GM18909 (cell line): ENCODE data around the gene CNOT6L.
A peak's percentile ranks its signal among the peaks of the same experiment; 100 is the strongest.
"Not testable (repeated sequence)": the region's sequence is repeated elsewhere in the genome, so short reads cannot be mapped to it uniquely, and the experiment has no call there.

Experiments used
- ATAC-seq: cut with Tn5 transposase; IDR thresholded peaks from one replicate; pipeline ENCODE4 v1.9.1; 2021; ENCODE audit warnings: mild to moderate bottlenecking; ENCODE audit not compliant: unreplicated experiment, poor library complexity

CNOT6L gene

GRCh38 chr4:77818602-77819403 lies at the start of gene CNOT6L:
CNOT6L (minus strand) TSS chr4:77819368; CDS start chr4:77819308, 60 bp downstream.
- peak; percentile 33 for ATAC-seq

- ATAC-seq = no peak
Observed at GRCh38 chr4:77865259-77865658, 46.1 kb upstream of the CNOT6L start.

GRCh38 chr4:77863341-77863740 lies 44.2 kb upstream of the CNOT6L start:
- not testable (repeated sequence) for ATAC-seq

DNA sequence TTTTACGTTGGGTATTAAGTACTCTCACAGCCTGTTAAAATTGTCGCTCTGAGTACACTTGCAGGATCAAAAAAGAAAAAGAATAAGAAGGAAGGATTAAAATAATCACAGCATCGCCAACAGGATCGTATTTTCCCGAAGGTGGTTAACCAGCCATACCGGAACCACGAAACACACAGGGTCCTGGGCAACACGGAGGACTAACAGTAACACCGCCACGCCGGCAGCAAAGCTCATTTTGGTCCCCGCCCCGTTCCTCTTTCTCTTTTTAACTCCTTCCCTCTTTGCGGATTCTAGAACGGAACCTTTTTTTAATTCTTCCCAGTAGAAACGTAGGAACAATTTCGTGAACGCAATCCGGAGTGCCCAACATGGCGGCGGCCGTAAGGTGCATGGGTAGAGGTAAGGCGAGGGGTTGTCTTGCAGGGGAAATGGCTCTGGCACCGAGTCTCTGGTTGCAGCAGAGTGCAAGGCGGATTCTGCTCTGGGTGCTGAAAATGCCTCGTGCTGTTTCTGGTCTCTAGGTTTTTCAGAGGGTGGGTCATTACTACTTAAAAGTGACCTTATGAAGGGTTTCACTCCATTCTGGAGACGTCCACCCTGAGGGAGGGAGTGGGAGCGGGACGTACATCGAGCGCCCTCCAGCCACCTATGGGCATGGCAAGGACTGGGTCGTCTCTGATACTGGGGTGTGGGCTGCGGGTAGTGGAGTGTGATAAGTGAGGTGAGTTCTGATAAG lies 43.5 kb upstream of the CNOT6L start, which contains the start of gene MRPL1:
Gene MRPL1 (plus strand): TSS at position 353 of the 739 bp plus-strand sequence. CDS start 19 bp downstream, at position 372.
- ATAC-seq = peak; percentile 90

DNA sequence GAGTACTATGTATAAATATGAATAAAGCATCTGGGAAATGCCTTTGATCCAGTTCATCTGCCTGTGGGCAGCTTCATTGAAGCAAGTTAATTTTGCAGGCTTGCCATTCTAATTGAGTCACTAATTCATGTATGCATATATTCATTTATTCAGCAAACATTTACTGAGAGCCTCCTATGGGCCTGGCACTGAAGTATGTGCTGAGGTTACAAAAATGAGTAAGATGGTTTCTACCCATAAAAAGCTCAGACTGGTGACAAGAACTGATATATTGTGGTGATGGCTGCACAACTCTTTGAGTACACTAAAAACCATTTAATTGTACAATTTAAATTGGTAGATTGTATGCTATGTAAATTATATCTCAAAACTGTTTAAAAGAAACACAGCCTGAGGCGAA lies 42.3 kb upstream of the CNOT6L start:
- no peak for ATAC-seq

GRCh38 chr4:77859256-77859655 lies 40.1 kb upstream of the CNOT6L start:
- ATAC-seq = no peak

DNA sequence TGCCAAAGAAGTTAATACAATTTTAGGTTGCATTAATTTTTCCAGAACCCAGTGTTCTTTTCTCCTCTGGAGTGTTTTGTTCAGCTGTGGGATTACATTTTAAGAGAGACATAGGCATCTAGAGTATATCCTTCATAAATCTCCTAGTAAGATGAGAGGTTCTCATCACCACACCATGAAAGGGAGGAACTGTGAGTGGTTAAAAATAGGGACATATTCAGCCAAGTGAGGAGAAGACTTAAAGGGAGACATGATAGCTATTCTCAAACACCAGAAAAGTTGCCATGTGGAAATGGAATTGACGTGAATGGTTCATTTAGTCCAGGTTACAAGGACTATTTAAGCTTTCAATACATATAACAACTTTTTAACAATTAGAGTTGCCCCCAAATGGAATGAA lies 37.0 kb upstream of the CNOT6L start:
- no peak for ATAC-seq

GRCh38 chr4:77854431-77855111 lies 35.4 kb upstream of the CNOT6L start:
- no peak for ATAC-seq

DNA sequence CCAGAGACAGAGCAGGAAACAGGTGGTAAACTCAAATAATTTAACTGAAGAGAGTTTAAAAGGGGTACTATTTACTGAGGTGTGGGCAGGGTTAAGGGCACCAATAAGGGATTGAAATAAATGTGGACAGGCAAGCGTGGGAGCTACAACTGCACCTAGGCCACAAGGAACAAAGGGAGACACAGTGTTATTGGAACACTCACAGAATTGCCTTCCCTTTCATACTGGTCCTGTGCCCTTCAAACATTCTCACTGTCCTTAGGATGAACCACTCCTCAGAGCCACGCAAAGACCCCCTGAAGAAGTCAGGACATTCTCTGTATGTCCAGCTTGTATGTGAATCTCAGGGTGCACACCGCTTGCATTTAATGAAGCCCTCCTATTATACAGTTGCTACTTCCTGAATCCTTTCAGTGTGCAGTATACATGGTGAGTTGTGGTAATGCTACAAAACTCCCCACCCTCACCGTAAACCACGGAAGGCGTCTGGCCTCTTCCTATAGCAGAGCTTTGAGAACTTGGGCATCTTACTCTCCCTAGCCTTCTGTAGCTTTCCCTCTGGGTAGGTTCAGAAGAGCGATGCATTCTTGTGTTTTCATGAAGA lies 33.8 kb upstream of the CNOT6L start:
- peak; percentile 95 for ATAC-seq

DNA sequence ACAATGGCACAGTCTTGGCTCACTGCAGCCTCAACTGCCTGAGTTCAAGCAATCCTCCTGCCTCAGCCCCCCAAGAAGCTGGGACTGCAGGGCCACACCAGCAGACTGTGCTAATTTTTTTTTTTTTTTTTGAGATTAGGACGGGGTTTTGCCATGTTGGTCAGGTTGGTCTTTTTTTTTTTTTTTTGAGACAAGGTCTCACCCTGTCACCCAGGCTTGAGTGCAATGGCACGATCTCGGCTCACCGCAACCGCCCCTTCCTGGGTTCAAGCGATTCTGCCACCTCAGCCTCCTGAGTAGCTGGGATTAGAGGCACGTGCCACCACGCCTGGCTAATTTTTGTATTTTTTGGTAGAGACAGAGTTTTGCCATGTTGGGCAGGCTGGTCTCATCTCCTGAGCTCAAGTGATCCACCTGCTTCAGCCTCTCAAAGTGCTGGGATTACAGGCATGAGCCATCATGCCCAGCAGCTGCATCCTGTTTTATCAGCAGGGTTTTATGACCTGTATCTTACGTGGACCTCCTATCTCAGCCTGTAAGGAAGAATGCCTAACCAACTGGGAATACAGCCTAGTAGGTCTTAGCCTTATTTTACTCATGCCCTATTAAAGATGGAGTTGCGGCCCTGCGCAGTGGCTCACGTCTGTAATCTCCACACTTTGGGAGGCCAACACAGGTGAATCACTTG lies 30.3 kb upstream of the CNOT6L start:
- ATAC-seq = no peak

GRCh38 chr4:77848508-77848907 lies 29.3 kb upstream of the CNOT6L start:
- no peak for ATAC-seq

DNA sequence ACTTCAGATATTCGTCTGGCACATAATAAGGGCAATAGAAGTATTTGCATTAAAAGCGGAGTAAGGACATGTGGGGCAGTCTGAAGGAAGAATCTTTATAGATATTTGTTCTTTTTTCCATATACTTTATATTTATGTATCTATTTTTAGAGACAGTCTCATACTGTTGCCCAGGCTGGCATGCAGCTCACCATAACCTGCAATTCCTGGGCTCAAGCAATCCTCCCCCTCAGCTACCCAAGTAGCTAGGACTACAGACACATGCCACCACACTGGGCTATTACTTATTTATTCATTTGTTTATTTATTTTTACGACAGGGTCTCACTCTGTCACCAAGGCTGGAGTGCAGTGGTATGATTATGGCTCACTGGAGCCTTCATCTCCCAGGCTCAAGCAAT lies 26.8 kb upstream of the CNOT6L start:
- ATAC-seq = no peak

DNA sequence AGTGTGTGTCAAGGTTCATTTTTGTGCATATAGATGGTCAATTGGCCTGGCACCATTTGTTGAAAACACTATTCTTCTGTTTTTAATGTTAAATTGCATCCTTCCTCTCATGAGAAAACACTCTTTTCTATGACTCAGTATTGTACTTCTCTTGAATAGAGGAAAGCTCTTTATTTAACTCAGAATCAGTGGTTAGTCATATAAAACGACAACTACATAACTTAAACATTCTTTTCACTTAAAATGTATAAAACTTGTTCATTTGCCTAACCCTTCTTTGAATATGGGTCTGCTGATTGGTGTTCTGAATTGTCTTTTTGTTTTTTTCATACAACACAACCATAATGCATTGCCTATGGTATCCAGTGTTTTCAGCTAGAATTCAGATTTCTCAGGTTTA lies 26.2 kb upstream of the CNOT6L start:
- no peak for ATAC-seq

DNA sequence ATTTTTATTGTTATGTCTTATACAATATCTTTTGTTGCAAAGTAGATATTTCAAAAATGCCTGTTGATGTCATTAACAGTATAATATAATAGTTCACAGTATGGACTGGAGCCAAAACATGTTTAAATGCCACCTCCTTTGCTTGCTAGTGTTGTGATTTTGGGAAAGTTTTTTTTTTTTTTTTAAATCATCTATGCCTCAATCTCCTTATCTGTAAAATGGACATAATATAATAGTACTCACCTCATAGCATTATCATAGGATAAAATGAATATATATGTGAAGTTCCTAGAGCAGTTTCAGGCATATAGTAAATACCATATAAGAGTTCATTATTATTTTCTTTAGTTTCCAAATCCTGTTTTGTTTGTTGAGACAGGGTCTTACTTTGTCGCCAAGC lies 25.2 kb upstream of the CNOT6L start:
- ATAC-seq = no peak

- no peak for ATAC-seq
Observed at GRCh38 chr4:77843628-77844027, 24.5 kb upstream of the CNOT6L start.

GRCh38 chr4:77834403-77834802 lies 15.2 kb upstream of the CNOT6L start:
- ATAC-seq = no peak

DNA sequence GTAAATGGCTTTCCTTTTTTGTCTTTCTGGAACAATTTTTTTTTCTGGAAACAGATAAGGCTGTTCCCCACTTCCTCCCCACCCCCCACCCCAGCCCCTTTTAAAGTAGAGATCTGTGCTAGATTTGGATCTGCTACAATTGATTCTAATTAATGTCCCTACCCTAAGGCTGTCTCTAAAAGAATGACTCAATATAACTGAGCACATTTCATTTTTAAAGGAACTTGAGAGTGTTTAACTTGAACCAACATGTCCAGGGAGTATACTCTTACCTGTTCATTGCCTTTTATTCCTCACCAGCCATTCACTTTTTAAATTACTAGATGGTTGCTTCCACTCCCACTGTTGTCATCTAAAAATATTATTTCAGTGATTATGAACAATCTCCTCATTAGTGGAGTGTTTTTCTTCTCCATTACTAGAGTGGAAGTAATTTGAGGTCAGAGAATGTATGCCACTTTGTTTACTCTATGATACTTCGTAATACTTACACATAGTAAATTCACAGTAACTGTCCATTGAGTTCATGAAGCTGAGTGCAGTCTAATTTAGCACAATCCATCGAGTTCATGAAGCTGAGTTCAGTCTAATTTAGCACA lies 14.1 kb upstream of the CNOT6L start:
- ATAC-seq = no peak

- ATAC-seq = peak; percentile 71
Observed at GRCh38 chr4:77827343-77827742, 8.2 kb upstream of the CNOT6L start.

- no peak for ATAC-seq
Observed at GRCh38 chr4:77826275-77826674, 7.1 kb upstream of the CNOT6L start.

DNA sequence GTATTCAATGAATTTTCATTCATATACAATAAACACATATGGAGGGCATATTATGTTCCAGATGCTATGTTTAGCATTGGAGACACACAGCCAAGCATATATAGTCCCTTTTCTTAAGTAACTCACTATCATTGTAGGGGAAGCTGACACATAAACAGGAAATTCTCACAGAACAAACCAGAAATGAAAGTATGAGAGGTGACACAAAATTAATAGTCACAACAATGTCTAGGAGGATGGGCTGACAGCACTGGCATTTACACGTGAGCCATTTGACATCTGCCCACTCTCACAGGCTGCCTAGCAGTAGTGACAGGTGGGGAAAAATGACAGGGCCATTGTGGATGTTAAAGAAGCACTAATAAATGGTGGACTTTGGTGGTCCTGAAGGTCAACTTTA lies 2.6 kb upstream of the CNOT6L start:
- ATAC-seq = no peak
